ENCODE measurements around the gene C16orf89.
A peak's percentile ranks its signal among the peaks of the same experiment; 100 is the strongest.
"Not testable (repeated sequence)": the region's sequence is repeated elsewhere in the genome, so short reads cannot be mapped to it uniquely, and the experiment has no call there.

C16orf89 gene

GRCh38 chr16:5065813-5066212 is at the start of gene C16orf89:
Gene C16orf89, minus strand, starts transcription at chr16:5065956. Its CDS starts 48 bp downstream, at chr16:5065908.
- DNase-seq (ENCODE audit: extremely low read depth, insufficient read length) = no peak
- no peaks in the 10 kb centered on the region for H3K36me3 ChIP-seq (ENCODE audit: control insufficient read depth, insufficient read depth, low read length)
- H3K27me3 ChIP-seq (replicated peaks; ENCODE audit: control insufficient read depth, insufficient read depth, low read length) = no peaks in the 10 kb centered on the region
- TF ChIP-seq CTCF (IDR thresholded peaks at IDR 0.05; ENCODE audit: insufficient read depth, low read length, poor library complexity, severe bottlenecking) = no peak
- H3K4me3 ChIP-seq (replicated peaks; ENCODE audit: low read depth, low read length) = no peak within 1 kb of the TSS

- not testable (repeated sequence) for DNase-seq (ENCODE audit: extremely low read depth, insufficient read length); H3K27me3 ChIP-seq (replicated peaks; ENCODE audit: control insufficient read depth, insufficient read depth, low read length); H3K4me3 ChIP-seq (replicated peaks; ENCODE audit: low read depth, low read length); H3K36me3 ChIP-seq (ENCODE audit: control insufficient read depth, insufficient read depth, low read length)
Observed at GRCh38 chr16:5110933-5111332, 45.2 kb upstream of the C16orf89 start.

GRCh38 chr16:5108505-5109158 is 42.9 kb upstream of the C16orf89 start:
- H3K36me3 ChIP-seq (ENCODE audit: control insufficient read depth, insufficient read depth, low read length) = no peaks in the 10 kb centered on the region
- no peaks in the 10 kb centered on the region; the same call in 1 of the 2 replicates for H3K27me3 ChIP-seq (replicated peaks; ENCODE audit: control insufficient read depth, insufficient read depth, low read length)
- no peak overlapping the region for H3K4me3 ChIP-seq (replicated peaks; ENCODE audit: low read depth, low read length)
- no peak for DNase-seq (ENCODE audit: extremely low read depth, insufficient read length)
- no peak for TF ChIP-seq CTCF (IDR thresholded peaks at IDR 0.05; ENCODE audit: insufficient read depth, low read length, poor library complexity, severe bottlenecking)

- not testable (repeated sequence) for H3K4me3 ChIP-seq (replicated peaks; ENCODE audit: low read depth, low read length); H3K36me3 ChIP-seq (ENCODE audit: control insufficient read depth, insufficient read depth, low read length); DNase-seq (ENCODE audit: extremely low read depth, insufficient read length); H3K27me3 ChIP-seq (replicated peaks; ENCODE audit: control insufficient read depth, insufficient read depth, low read length)
Observed at GRCh38 chr16:5105039-5105438, 39.3 kb upstream of the C16orf89 start.

- not testable (repeated sequence) for H3K36me3 ChIP-seq (ENCODE audit: control insufficient read depth, insufficient read depth, low read length); H3K4me3 ChIP-seq (replicated peaks; ENCODE audit: low read depth, low read length); H3K27me3 ChIP-seq (replicated peaks; ENCODE audit: control insufficient read depth, insufficient read depth, low read length); DNase-seq (ENCODE audit: extremely low read depth, insufficient read length)
Observed at GRCh38 chr16:5103296-5104032, 37.7 kb upstream of the C16orf89 start.

- not testable (repeated sequence) for H3K27me3 ChIP-seq (replicated peaks; ENCODE audit: control insufficient read depth, insufficient read depth, low read length); DNase-seq (ENCODE audit: extremely low read depth, insufficient read length); H3K4me3 ChIP-seq (replicated peaks; ENCODE audit: low read depth, low read length); H3K36me3 ChIP-seq (ENCODE audit: control insufficient read depth, insufficient read depth, low read length)
Observed at GRCh38 chr16:5099174-5099573, 33.4 kb upstream of the C16orf89 start.

GRCh38 chr16:5098221-5099159 is 32.7 kb upstream of the C16orf89 start:
- not testable (repeated sequence) for H3K27me3 ChIP-seq (replicated peaks; ENCODE audit: control insufficient read depth, insufficient read depth, low read length)
- H3K4me3 ChIP-seq (replicated peaks; ENCODE audit: low read depth, low read length) = peak overlapping the region; percentile 75
- DNase-seq (ENCODE audit: extremely low read depth, insufficient read length) = peak; percentile 69

GRCh38 chr16:5097470-5098220 is 31.9 kb upstream of the C16orf89 start, which contains the start of gene EEF2KMT:
Gene EEF2KMT, minus strand, starts transcription at chr16:5097795. Its CDS starts 56 bp downstream, at chr16:5097739.
- H3K4me3 ChIP-seq (replicated peaks; ENCODE audit: low read depth, low read length) = peak within 1 kb of the TSS; percentile 75
- H3K27me3 ChIP-seq (replicated peaks; ENCODE audit: control insufficient read depth, insufficient read depth, low read length); H3K36me3 ChIP-seq (ENCODE audit: control insufficient read depth, insufficient read depth, low read length): not testable (repeated sequence)
- peak; percentile 91 for DNase-seq (ENCODE audit: extremely low read depth, insufficient read length)

More at GRCh38 chr16:5098221-5099159, 32.7 kb upstream of the C16orf89 start:
- H3K36me3 ChIP-seq (ENCODE audit: control insufficient read depth, insufficient read depth, low read length) = not testable (repeated sequence)

GRCh38 chr16:5097061-5097469 is 31.3 kb upstream of the C16orf89 start:
- peak; percentile 37 for DNase-seq (ENCODE audit: extremely low read depth, insufficient read length)
- H3K4me3 ChIP-seq (replicated peaks; ENCODE audit: low read depth, low read length) = peak overlapping the region; percentile 75
- not testable (repeated sequence) for H3K27me3 ChIP-seq (replicated peaks; ENCODE audit: control insufficient read depth, insufficient read depth, low read length); H3K36me3 ChIP-seq (ENCODE audit: control insufficient read depth, insufficient read depth, low read length)

GRCh38 chr16:5096437-5097060 is 30.8 kb upstream of the C16orf89 start:
- not testable (repeated sequence) for H3K36me3 ChIP-seq (ENCODE audit: control insufficient read depth, insufficient read depth, low read length); H3K27me3 ChIP-seq (replicated peaks; ENCODE audit: control insufficient read depth, insufficient read depth, low read length); DNase-seq (ENCODE audit: extremely low read depth, insufficient read length)
- peak overlapping the region; percentile 75 for H3K4me3 ChIP-seq (replicated peaks; ENCODE audit: low read depth, low read length)
